Measurements from ENCODE around the gene SSU72.
"Not testable (repeated sequence)": the region's sequence is repeated elsewhere in the genome, so short reads cannot be mapped to it uniquely, and the experiment has no call there.

The SSU72 gene

DNA sequence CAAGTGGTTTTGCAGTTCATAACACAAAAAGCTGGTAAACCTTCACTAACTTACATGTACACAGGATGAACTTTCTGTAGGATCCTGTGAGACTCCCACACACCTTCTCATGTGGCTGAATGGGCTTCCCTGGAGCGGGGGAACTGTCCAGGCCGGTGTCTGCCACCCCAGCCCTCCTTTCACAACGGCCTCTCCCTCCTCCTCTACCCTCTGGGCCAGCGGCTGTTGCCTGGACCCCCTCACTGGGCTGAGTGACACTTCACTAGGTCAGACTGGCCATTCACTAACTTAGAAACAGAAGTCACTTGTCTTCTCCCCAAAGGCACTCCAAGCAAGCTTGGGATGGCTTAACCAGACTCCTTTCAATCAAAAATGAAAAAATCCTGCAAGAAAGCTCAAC, 16.1 kb downstream of the SSU72 start:
- no peak for DNase-seq (ENCODE audit: low spot score)

- DNase-seq (ENCODE audit: low spot score), result not testable (repeated sequence)
Measured at GRCh38 chr1:1557688-1558087, 17.0 kb downstream of the SSU72 start.

GRCh38 chr1:1556961-1557360, 17.7 kb downstream of the SSU72 start:
- DNase-seq (ENCODE audit: low spot score), result not testable (repeated sequence)

DNA sequence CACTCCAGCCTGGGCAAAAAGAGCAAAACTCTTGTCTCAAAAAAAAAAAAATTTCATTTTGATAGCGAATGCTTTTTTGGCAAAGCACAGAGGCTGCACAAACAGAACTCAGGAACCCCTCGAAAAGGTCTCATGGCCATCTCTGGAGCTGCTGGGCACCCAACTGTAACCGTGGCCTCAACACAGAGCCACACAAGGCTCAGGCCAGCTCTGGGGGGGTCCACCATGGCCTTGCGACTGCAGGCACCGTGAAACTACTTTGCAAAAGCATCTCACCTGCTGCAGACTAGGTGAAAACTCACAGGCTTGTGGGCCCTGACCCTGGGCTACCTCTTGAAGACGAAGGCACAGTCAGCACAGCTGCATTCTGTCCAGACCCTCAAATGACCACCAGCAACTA, 18.2 kb downstream of the SSU72 start:
- no peak for DNase-seq (ENCODE audit: low spot score)

DNA sequence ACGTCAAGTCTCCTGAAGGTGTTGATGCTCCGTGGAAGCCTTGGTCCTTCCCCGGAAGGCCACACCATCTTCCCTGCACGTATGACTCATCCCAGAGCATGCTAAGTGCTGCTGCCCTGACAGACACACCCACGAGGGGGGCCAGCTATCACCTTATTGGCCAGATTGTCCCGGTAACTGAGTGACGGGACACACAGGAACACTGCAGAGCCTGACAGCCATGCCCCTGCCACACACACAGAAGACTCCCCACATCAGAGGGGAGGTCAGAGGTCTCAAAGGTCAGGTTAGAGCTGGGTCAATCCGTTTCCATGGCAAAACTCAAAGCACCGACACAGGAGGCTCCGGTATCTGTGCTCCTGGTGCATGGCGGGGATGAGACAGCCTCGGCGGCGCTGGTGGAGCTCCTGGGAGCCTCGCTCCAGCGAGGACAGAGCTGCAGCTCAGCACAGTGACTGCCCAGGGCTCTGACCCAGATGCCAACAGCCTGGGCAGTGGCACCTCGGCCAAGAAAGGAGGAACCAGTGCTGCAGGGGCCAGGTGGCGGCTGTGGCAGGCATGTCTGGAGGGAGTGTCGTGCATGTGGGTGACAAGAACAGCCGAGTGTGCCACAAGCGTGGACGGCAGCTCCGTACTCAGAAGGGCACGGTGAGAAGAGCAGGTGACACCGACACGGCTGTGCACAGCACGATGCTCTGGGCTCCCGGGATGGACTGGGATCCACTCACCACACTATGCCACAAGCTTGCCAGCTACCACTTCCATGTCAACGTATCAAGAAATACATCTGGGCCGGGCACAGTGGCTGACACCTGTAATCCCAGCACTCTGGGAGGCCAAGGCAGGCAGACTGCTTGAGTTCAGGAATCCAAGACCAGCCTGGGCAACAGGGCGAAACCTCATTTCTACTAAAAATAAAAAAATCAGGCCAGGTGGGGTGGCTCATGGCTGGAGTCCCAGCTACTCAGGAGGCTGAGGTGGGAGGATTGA, 19.4 kb downstream of the SSU72 start:
- DNase-seq (ENCODE audit: low spot score), result peak; percentile 61

DNA sequence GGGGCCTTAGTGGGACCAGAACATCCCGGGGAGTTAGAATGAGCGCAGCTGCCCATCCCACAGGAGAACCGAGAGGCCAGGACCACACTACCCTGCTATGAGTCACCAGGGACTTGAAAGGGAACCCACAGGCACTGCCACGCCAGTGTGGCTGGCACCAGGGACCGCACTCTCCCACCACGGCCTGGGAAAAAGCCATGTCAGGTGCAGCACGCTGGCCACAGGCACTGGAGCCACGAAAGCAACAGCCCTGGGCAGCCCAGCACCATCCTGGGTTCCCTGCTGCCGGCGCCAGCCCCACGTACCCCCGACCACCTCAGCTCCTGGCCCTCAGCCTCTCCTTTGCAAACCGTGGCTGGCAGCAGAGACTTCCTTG, 20.1 kb downstream of the SSU72 start:
- DNase-seq (ENCODE audit: low spot score), result no peak

DNA sequence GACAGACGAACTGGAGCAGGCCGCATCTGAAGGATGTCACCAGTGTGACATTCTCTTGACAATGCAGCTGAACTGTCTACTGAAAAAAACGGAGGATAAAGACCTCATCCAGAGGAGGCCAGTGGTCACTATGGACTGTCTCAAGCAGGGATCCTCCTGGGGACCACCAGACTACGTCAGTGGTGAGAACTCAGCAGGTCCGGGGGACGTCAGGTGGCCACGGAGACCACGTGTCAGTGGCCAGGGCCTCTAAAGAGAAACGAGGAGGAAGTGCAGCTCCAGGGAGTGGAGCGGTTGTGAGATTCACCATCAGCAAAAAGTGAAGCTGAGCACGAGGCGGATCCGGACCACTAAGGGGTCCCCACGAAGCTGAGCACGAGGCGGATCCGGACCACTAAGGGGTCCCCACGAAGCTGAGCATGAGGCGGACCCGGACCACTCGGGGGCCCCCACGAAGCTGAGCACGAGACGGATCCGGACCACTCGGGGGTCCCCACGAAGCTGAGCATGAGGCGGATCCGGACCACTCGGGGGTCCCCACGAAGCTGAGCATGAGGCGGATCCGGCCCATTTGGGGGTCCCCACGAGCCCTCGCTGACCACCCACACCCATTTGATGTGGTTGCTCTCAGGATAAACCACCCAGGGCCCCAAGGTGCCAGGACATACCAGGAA, 20.7 kb downstream of the SSU72 start:
- DNase-seq (ENCODE audit: low spot score), result no peak

- no peak for DNase-seq (ENCODE audit: low spot score)
Measured at GRCh38 chr1:1552263-1552639, 22.4 kb downstream of the SSU72 start.

DNA sequence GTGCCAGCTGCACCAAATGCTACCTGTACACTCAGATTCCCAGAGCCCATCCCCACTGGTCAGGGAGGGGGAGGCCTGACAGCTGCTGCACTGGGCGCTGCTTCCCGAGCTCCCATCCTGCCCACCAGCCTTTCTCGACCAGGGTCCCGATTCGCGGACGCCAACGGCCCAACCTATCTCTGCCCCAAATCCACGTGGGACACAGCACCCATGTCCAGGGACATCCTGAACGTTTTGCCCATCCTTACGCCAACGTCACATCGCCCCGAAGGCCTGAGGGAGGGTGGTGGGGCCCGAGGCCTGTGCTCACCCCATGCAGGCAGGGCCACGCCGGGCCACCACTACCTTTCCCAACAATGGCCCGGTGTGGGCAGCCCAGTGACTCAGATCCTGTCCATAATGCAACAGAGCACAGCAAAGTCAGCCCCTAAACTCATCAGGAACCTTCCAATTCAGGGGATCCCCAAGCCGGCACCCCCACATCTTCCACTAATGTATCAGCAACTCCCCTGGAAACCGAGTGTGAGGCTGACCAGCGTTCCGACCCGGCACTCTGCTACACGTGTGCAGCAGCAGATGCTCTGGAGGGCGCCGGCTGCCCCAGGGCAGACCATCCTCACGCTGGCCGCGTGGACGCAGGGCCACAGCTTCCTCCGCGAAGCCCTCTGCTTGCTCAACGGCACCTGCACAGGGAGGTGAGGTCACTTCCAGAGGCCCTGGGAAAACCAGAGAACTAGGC, 23.0 kb downstream of the SSU72 start:
- DNase-seq (ENCODE audit: low spot score), result no peak

DNA sequence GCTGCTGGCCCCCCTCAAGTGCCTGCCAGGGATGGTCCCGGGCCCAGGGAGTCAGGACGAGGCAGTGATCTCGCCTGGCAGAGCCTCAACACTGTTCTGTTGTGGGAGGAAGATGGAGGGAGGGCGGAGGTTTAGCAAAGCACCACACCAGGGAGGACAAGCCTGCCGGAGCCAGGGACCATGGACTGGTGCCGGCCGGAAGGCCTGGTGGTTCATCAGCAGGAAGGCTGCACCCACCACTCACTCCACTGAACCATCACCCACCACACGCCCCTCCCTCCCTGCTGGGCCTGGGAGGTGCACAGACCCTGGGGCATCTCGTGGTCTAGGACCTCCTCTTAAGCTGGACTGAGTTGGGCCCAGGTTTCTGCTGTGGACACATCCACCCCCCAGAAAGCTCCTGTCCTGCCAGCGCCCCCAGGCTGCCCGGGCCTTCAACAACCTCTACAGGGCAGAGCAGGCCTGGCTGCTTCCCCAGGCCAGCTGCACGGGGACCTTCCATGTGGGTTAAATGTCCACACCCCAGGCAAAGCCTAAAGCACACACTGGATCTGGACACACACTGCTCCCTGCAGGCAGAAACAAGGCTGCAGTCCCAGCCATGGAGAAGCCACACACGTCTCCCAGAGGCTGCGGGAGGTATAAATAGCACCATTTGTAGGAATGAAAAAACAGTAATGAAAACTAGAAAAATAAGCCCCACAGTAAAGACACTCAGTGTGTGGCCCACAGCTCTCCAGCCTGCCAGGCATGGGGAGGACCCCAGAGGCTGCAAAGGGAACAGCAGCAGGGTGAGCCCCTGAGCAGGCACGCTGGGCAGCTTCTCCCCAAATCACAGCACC, 23.9 kb downstream of the SSU72 start:
- no peak for DNase-seq (ENCODE audit: low spot score)

DNA sequence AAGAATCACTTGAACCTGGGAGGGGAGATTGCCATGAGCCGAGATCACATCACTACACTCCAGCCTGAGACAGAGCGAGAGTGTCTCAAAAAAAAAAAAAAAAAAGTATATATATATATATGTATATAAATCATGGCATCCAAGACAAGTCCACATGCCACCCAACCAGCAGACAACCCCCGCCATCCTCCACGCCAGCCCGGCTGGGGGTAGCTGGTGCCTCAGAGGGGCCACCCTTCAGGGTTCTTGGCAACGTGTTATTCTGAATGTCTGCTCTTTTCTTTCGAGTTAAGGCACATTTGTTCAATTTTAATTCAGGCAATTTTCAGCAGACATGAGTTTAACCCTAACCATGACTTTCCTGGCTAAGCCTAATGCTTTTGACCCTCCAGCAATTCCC, 24.6 kb downstream of the SSU72 start:
- no peak for DNase-seq (ENCODE audit: low spot score)

DNA sequence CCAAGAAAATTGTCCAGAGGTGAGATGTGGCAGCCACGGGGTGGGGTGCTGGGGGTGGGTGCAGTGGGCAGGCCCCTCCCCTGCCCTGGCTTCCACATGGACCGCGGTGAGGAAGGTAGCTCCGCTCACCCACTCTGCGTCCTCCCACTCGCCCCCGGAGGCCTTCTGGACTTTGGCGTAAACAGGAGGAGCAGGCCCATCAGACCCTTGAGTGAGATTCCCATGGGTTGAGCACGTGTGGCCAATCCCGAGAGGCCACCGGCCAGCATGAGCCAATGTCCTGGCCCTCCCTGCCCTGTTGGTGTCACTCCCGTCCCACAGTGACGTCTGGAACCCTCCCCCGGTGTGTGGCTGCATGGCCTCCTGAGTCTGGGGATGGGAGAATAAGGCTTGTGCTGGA, 26.1 kb downstream of the SSU72 start:
- DNase-seq (ENCODE audit: low spot score), result no peak

- no peak for DNase-seq (ENCODE audit: low spot score)
Measured at GRCh38 chr1:1547476-1547875, 27.2 kb downstream of the SSU72 start.

- no peak for DNase-seq (ENCODE audit: low spot score)
Measured at GRCh38 chr1:1547011-1547410, 27.7 kb downstream of the SSU72 start.

DNA sequence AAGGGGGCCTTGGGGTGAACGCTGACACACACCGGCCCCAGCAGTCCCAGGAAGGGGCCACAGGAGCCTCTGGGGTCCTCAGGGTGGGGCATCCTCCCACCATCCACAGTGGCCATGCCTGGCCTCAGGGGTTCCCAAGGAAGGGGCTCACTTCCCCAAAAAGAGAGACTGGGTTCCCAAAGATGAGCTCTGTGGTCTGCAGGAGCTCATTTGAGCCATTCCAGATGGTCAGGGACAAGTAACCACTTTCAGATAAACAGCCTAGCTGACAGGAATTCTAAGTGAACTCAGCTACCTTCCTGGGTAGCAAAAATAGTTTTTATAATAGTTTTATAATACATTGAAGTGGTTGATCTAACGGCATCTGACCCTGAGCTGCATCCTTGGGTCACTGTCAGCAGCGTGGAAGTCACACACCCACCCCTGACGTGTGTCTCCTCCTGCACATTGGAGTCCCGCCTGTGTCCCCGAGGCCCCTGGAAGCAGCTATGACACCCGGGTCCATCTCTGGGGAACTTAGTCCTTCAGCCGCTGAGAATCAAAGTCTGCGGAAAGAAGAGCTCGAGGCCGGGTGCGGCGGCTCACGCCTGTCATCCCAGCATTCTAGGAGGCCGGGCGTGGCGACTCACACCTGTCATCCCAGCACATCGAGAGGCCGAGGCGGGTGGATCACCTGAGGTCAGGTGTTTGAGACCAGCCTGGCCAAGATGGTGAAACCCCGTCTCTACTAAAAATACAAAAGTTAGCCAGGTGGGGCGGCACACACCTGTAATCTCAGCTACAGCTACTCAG, 28.5 kb downstream of the SSU72 start:
- no peak for DNase-seq (ENCODE audit: low spot score)

DNA sequence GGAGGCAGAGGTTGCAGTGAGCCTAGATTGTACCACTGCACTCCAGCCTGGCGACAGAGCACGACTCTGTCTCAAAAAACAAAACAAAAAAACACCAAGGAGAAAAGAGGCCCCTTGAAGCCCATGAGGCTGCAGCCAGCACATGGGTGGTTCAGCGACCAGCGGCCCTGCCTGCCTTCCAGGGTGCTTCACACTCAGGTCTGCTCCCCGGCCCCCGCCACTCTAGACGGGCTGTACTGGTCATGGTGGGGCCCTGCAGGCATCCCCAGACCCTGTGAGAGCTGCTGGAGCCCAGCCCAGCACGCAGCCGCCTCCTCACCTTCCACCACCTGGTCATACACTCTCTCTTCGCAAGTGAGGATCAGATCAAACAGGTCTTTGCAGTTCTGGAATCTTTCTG, 30.1 kb downstream of the SSU72 start:
- no peak for DNase-seq (ENCODE audit: low spot score)

GRCh38 chr1:1543706-1544099, 31.0 kb downstream of the SSU72 start:
- DNase-seq (ENCODE audit: low spot score), result no peak

GRCh38 chr1:1542766-1543705, 31.6 kb downstream of the SSU72 start:
- DNase-seq (ENCODE audit: low spot score), result no peak

DNA sequence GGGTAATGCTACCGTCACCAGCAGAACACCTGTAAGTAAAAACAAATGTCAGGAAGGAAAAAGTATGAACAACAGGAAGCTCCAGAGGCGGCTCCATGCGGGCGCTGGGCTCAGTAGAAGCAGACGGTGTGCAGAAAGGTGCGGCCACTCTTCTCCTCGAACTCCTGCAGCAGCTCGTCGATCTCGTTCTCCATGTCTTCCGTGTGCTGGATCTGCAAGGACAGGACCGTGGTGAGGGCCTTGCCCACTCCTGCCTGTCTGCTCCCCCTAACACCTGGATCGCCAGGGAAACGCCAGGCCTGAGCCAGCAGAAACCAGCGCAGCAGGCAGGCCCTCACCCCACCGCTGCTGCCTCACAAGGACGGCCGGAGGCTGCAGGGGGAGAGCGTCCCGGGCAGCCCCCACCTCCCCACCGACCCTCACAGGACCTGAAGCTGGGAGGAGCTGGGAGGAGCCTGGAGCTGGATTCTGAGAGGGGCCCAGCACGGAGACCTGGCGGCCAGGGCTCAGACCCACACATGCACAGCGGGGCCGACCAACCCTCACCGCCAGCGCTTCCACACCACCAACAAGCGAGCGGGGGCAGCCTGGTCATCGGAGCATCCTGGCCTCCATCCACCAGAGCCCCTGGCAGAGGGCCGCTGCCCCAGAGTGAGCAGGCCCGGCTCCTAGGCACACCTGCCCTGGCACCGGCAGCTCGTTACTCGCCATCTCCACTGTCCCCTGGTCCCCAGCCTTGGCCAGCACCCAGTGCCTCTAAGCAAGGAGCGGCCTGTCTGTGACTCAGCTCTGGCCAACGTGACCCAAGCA, 32.5 kb downstream of the SSU72 start:
- DNase-seq (ENCODE audit: low spot score), result no peak

All from kidney capillary endothelial cell (primary cell).